Type B pancreatic cell (in vitro differentiated cells): Measurements from ENCODE around the gene ATP2B2. TPM values are rescaled to one million over a fixed set of nuclear protein-coding genes. Genes with fewer than 3 reads are reported as not detected.

Experiments
- DNase-seq: peaks from one replicate; pipeline ENCODE4 v3.0.0; 2021; ENCODE audit warnings: mixed read lengths; ENCODE audit not compliant: unreplicated experiment; ENCODE audit errors: extremely low spot score
- H3K27ac Mint-ChIP-seq: 2 replicates; pipeline ENCODE4 v1.8.0; 2021; ENCODE audit warnings: mild to moderate bottlenecking, mixed read lengths
- H3K27me3 Mint-ChIP-seq: 2 replicates; pipeline ENCODE4 v1.8.0; 2021; ENCODE audit warnings: mixed read lengths
- H3K36me3 Mint-ChIP-seq: 2 replicates; pipeline ENCODE4 v1.8.0; 2021; ENCODE audit warnings: mixed read lengths
- H3K4me1 Mint-ChIP-seq: one replicate; pipeline ENCODE4 v1.8.0; 2021; ENCODE audit warnings: mixed read lengths; ENCODE audit not compliant: unreplicated experiment
- H3K4me3 Mint-ChIP-seq: 2 replicates; pipeline ENCODE4 v1.8.0; 2021; ENCODE audit warnings: mild to moderate bottlenecking, mixed read lengths
- H3K9me3 Mint-ChIP-seq: 2 replicates; pipeline ENCODE4 v1.8.0; 2021; ENCODE audit warnings: mixed read lengths
- CTCF ChIP-seq: fragments of 200-600 bp; sonication (generic); conservative IDR thresholded peaks from 2 replicates; pipeline ENCODE4 v1.5.0; 2021; ENCODE audit warnings: antibody characterized with exemption, mild to moderate bottlenecking
- total RNA-seq: library from RNA; stranded (reverse); gene quantifications from 2 replicates; pipeline ENCODE4 v1.2.1, GENCODE V29; 2021; ENCODE audit warnings: low replicate concordance

Gene ATP2B2
- total RNA-seq, 1 donor from 2014 or later: 0.31 TPM

- TF ChIP-seq CTCF: no peak
- no peaks in the 10 kb centered on the region for H3K4me1 Mint-ChIP-seq
- no peak overlapping the region for H3K27ac Mint-ChIP-seq
- no peak for DNase-seq
- no peaks in the 10 kb centered on the region for H3K9me3 Mint-ChIP-seq
- H3K4me3 Mint-ChIP-seq: no peak overlapping the region
- H3K27me3 Mint-ChIP-seq: peaks cover 64% of the 10 kb centered on the region
- no peaks in the 10 kb centered on the region for H3K36me3 Mint-ChIP-seq
Measured at GRCh38 chr3:10333349-10333650, 172.1 kb downstream of the ATP2B2 start.

GRCh38 chr3:10332481-10333348 is 172.7 kb downstream of the ATP2B2 start:
- no peaks in the 10 kb centered on the region for H3K36me3 Mint-ChIP-seq
- H3K27me3 Mint-ChIP-seq: peaks cover 67% of the 10 kb centered on the region

GRCh38 chr3:10331320-10331719 is 174.1 kb downstream of the ATP2B2 start:
- peaks cover 81% of the 10 kb centered on the region for H3K27me3 Mint-ChIP-seq

More at GRCh38 chr3:10332481-10333348, 172.7 kb downstream of the ATP2B2 start:
- H3K27ac Mint-ChIP-seq: no peak overlapping the region
- no peak for TF ChIP-seq CTCF
- H3K9me3 Mint-ChIP-seq: no peaks in the 10 kb centered on the region
- no peaks in the 10 kb centered on the region for H3K4me1 Mint-ChIP-seq
- H3K4me3 Mint-ChIP-seq: no peak overlapping the region
- DNase-seq: no peak

GRCh38 chr3:10330319-10330718 is 175.1 kb downstream of the ATP2B2 start:
- Mint-ChIP-seq H3K27me3 (peaks cover 91% of the 10 kb centered on the region), H3K27ac (no peak overlapping the region), H3K36me3 (no peaks in the 10 kb centered on the region), H3K4me3 (no peak overlapping the region), H3K9me3 (no peaks in the 10 kb centered on the region), H3K4me1 (no peaks in the 10 kb centered on the region)
- no peak for DNase-seq
- TF ChIP-seq CTCF: no peak

More at GRCh38 chr3:10331320-10331719, 174.1 kb downstream of the ATP2B2 start:
- no peak for TF ChIP-seq CTCF
- Mint-ChIP-seq H3K4me1 (no peaks in the 10 kb centered on the region), H3K9me3 (no peaks in the 10 kb centered on the region), H3K27ac (no peak overlapping the region), H3K36me3 (no peaks in the 10 kb centered on the region), H3K4me3 (no peak overlapping the region)
- DNase-seq: no peak

- no peak overlapping the region for H3K4me3 Mint-ChIP-seq
- H3K27me3 Mint-ChIP-seq: peaks cover 93% of the 10 kb centered on the region
- H3K4me1 Mint-ChIP-seq: no peaks in the 10 kb centered on the region
Measured at GRCh38 chr3:10329495-10330015, 175.8 kb downstream of the ATP2B2 start.

More at GRCh38 chr3:10329495-10330015, 175.8 kb downstream of the ATP2B2 start:
- no peak for DNase-seq
- TF ChIP-seq CTCF: no peak
- no peaks in the 10 kb centered on the region for H3K36me3 Mint-ChIP-seq
- no peak overlapping the region for H3K27ac Mint-ChIP-seq
- no peaks in the 10 kb centered on the region for H3K9me3 Mint-ChIP-seq
